Endothelial cell of umbilical vein (primary cell): ENCODE data around the gene PLAC8. TPM values are rescaled to one million over a fixed set of nuclear protein-coding genes. Genes with fewer than 3 reads are reported as not detected.

Experiments used
- BruUV-seq: library from RNA; stranded (reverse); fragments of 400-500 nt; replicated peaks from 2 replicates; lab custom pipeline; 2021; lab: Mats Ljungman, UMichigan
- CTCF ChIA-PET: fragments of 300-600, 350-600 bp; sonication (Branson Sonifier 250); formaldehyde crosslinking; loops from one replicate; lab custom pipeline; 2021; ENCODE audit warnings: antibody characterized with exemption, inconsistent platforms; lab: Charles Lee
- POLR2A ChIA-PET: fragments of 300-600, 350-600 bp; sonication (Branson Sonifier 250); formaldehyde crosslinking; loops from one replicate; lab custom pipeline; 2021; ENCODE audit warnings: antibody characterized with exemption, inconsistent platforms; lab: Charles Lee
- DNase-seq: peaks from one replicate; pipeline ENCODE4 v3.0.0-alpha.2; 2011; ENCODE audit warnings: low read depth, low spot score
- FAIRE-seq: peaks from 2 replicates; lab custom pipeline; 2011; peaks lifted over from hg19 to GRCh38; lab: Jason Lieb, UNC
- H2AFZ ChIP-seq: 2 replicates; pipeline ENCODE4 v1.6.0; 2012; ENCODE audit warnings: low read depth, low read length, control low read depth, inconsistent platforms
- H3K27ac ChIP-seq: 2 replicates; pipeline ENCODE4 v1.5.1; 2011; ENCODE audit warnings: low read depth, mild to moderate bottlenecking, control low read depth, low read length, moderate library complexity; ENCODE audit not compliant: insufficient read depth
- H3K27me3 ChIP-seq, 2 experiments: 2 replicates each; pipeline versions ENCODE4 v1.6.0 to v1.6.1; 2011; ENCODE audit warnings: low read length in 2 of 2, mixed read lengths in 1 of 2; ENCODE audit not compliant: control insufficient read depth in 2 of 2, insufficient read depth in 2 of 2
- H3K36me3 ChIP-seq, 2 experiments: 2 replicates in 1 of 2; 3 replicates in 1 of 2; pipeline ENCODE4 v1.5.1; 2011; ENCODE audit warnings: low read length in 2 of 2, mild to moderate bottlenecking in 1 of 2, moderate library complexity in 1 of 2; ENCODE audit not compliant: control insufficient read depth in 2 of 2, insufficient read depth in 2 of 2; ENCODE audit errors: extremely low read depth in 1 of 2
- H3K4me1 ChIP-seq: 3 replicates; pipeline ENCODE4 v1.5.1; 2011; ENCODE audit warnings: mild to moderate bottlenecking, low read length; ENCODE audit not compliant: control insufficient read depth, insufficient read depth; ENCODE audit errors: extremely low read depth
- H3K4me2 ChIP-seq: 2 replicates; pipeline ENCODE4 v1.6.1; 2011; ENCODE audit warnings: low read length, control low read depth, mixed read lengths; ENCODE audit not compliant: insufficient read depth
- H3K4me3 ChIP-seq, 3 experiments: fragments of 200-600 bp in 1 of 3; sonication (generic), shearing (Covaris generic) in 1 of 3; replicated peaks in 1 of 3; 2 replicates each; pipeline ENCODE4 v1.5.1; 2011 to 2016; ENCODE audit warnings: control low read depth in 3 of 3, low read length in 3 of 3, mild to moderate bottlenecking in 2 of 3, inconsistent platforms in 1 of 3, low read depth in 1 of 3, moderate library complexity in 1 of 3; ENCODE audit not compliant: insufficient read depth in 1 of 3
- H3K79me2 ChIP-seq: 2 replicates; pipeline ENCODE4 v1.6.0; 2012; ENCODE audit warnings: low read length, inconsistent platforms; ENCODE audit not compliant: control insufficient read depth, insufficient read depth
- H3K9ac ChIP-seq: replicated peaks from 2 replicates; pipeline ENCODE3; 2011; ENCODE audit warnings: low read length, control low read depth; ENCODE audit not compliant: insufficient read depth; ENCODE audit errors: extremely low read depth
- H3K9me1 ChIP-seq: replicated peaks from 3 replicates; pipeline ENCODE4 v1.6.0; 2011; ENCODE audit warnings: mild to moderate bottlenecking, low read length; ENCODE audit not compliant: control insufficient read depth, insufficient read depth; ENCODE audit errors: extremely low read depth
- H3K9me3 ChIP-seq: replicated peaks from 2 replicates; pipeline ENCODE4 v1.5.1; 2012; ENCODE audit warnings: low read length, inconsistent platforms; ENCODE audit not compliant: control insufficient read depth, insufficient read depth
- H4K20me1 ChIP-seq: replicated peaks from 2 replicates; pipeline ENCODE3; 2011; ENCODE audit warnings: mild to moderate bottlenecking, low read length; ENCODE audit not compliant: control insufficient read depth, insufficient read depth; ENCODE audit errors: extremely low read depth
- CTCF ChIP-seq, 2 donors: IDR thresholded peaks; 1 replicate in 1 of 2; 2 replicates in 1 of 2; pipeline ENCODE4 v1.5.1; 2011; ENCODE audit warnings: low read length in 2 of 2, mild to moderate bottlenecking in 2 of 2, moderate library complexity in 2 of 2, control low read depth in 1 of 2, inconsistent platforms in 1 of 2, low read depth in 1 of 2; ENCODE audit not compliant: insufficient read depth in 1 of 2; ENCODE audit errors: extremely low read depth in 1 of 2
- EZH2 ChIP-seq: IDR thresholded peaks from 2 replicates; pipeline ENCODE4 v1.6.1; 2012; ENCODE audit warnings: borderline replicate concordance, low read depth, mild to moderate bottlenecking, moderate library complexity, low read length, inconsistent platforms; ENCODE audit not compliant: severe bottlenecking
- FOS ChIP-seq: IDR thresholded peaks from 2 replicates; pipeline ENCODE4 v1.6.1; 2011; ENCODE audit warnings: mild to moderate bottlenecking, low read length, moderate library complexity, borderline replicate concordance; ENCODE audit not compliant: insufficient read depth
- GATA2 ChIP-seq: IDR thresholded peaks from 2 replicates; pipeline ENCODE4 v1.7.0; 2011; ENCODE audit warnings: low read depth, mild to moderate bottlenecking, moderate library complexity, mixed read lengths, low read length; ENCODE audit not compliant: insufficient read length, insufficient read depth
- JUN ChIP-seq: IDR thresholded peaks from 2 replicates; pipeline ENCODE4 v1.6.1; 2011; ENCODE audit warnings: borderline replicate concordance, low read depth; ENCODE audit not compliant: insufficient read length, insufficient read depth
- MAX ChIP-seq: IDR thresholded peaks from 2 replicates; pipeline ENCODE4 v1.6.1; 2011; ENCODE audit not compliant: insufficient read depth, insufficient read length
- MYC ChIP-seq: IDR thresholded peaks from one replicate; pipeline ENCODE4 v1.6.1; 2011; ENCODE audit warnings: mild to moderate bottlenecking, low read depth, low read length
- POLR2A ChIP-seq: IDR thresholded peaks from 2 replicates; pipeline ENCODE4 v1.6.1; 2012; ENCODE audit warnings: low read depth, mild to moderate bottlenecking, control low read depth, low read length
- POLR2AphosphoS5 ChIP-seq: IDR thresholded peaks from 2 replicates; pipeline ENCODE4 v1.6.1; 2012; ENCODE audit warnings: low read depth, mild to moderate bottlenecking, control low read depth, low read length, moderate library complexity; ENCODE audit not compliant: insufficient read depth
- dilution Hi-C: fragments of 300-500 bp; cut with MboI; formaldehyde crosslinking; loops from one replicate; pipeline ENCODE4 v1.15.0; 2019; ENCODE audit warnings: low sequenced_read_pairs; ENCODE audit not compliant: extremely low pct_ligation_motif_present
- intact Hi-C: fragments of 100-400 bp; cut with micrococcal nuclease; formaldehyde crosslinking; loops from one replicate; pipeline ENCODE4 v1.10.0; 2022
- polyA plus RNA-seq, 4 experiments: library from polyadenylated mRNA; depleted of rRNA in 3 of 4; stranded (reverse) in 3 of 4; unstranded in 1 of 4; fragments of >200 nt; gene quantifications; 2 replicates each; pipeline versions ENCODE4 v1.2.1 to v1.2.3, GENCODE V29; 2011 to 2012; ENCODE audit warnings: missing spikeins in 1 of 4
- total RNA-seq: library from RNA; stranded (reverse); gene quantifications from 2 replicates; pipeline ENCODE4 v1.2.3, GENCODE V29; 2021

PLAC8 gene
- total and polyA plus RNA-seq, 2 donors (not counting 3 experiments of a cell fraction or from before 2014, with no cell fraction given): 4.9 to 5.7 TPM

- Histone ChIP-seq H3K9ac (no peak overlapping the region), H3K9me1 (no peaks in the 10 kb centered on the region), H3K9me3 (no peaks in the 10 kb centered on the region), H3K27ac (no peak overlapping the region), H3K4me1 (peaks cover 28% of the 10 kb centered on the region), H2AFZ (no peak overlapping the region), H3K36me3 (peaks cover 0 to 5% of the 10 kb centered on the region in 2 experiments), H4K20me1 (no peaks in the 10 kb centered on the region), H3K4me2 (peak overlapping the region; percentile 57), H3K4me3 (no peak overlapping the region), H3K79me2 (no peaks in the 10 kb centered on the region), H3K27me3 (no peaks in the 10 kb centered on the region)
- no TSS peak for BruUV-seq
- CTCF ChIA-PET: interaction anchor here (0.6 to 3.9 kb wide), 38 partner anchors 10 to 356 kb away, joined by 3 to 120 read pairs (median 5); partner anchors contain the start of genes COPS4, COQ2 and PLAC8
- intact Hi-C loops: loop anchor here (1.0 kb wide), 4 partner anchors 36 to 210 kb away; partner anchors contain the start of gene COQ2
- DNase-seq (peak; percentile 72), FAIRE-seq (peak; percentile 79)
- POLR2A ChIA-PET: interaction anchor here (1.3 kb wide), 1 partner anchor 186 kb away, joined by 5 read pairs; no protein-coding TSS in a partner anchor
- dilution Hi-C loops: no loop called here
- TF ChIP-seq POLR2AphosphoS5 (no peak), GATA2 (no peak), MYC (no peak), FOS (no peak), CTCF (IDR thresholded peaks at IDR 0.05; ENCODE audit: extremely low read depth in 1 of 2, insufficient read depth in 1 of 2, low read depth in 1 of 2, low read length in 2 of 2) (peak; percentile 59 to 63), MAX (no peak), POLR2A (no peak), JUN (no peak), EZH2 (no peak)
Observed at GRCh38 chr4:83074086-83074704, 40.3 kb downstream of the PLAC8 start.
